CD14-positive monocyte (primary cell): Measurements from ENCODE around the gene ELN. TPM values are rescaled to one million over a fixed set of nuclear protein-coding genes. Genes with fewer than 3 reads are reported as not detected.
A peak's percentile ranks its signal among the peaks of the same experiment; 100 is the strongest.

ENCODE experiments used
- DNase-seq, 3 donors: peaks; one replicate each; pipeline ENCODE4 v3.0.0-alpha.2; 2011 to 2022
- H2AFZ ChIP-seq: 2 replicates; pipeline ENCODE4 v1.6.0; 2012; ENCODE audit warnings: mild to moderate bottlenecking, low read depth, low read length, inconsistent platforms; ENCODE audit not compliant: insufficient read depth, poor library complexity, severe bottlenecking
- H3K27ac ChIP-seq, 2 donors: 1 replicate in 1 of 2; 2 replicates in 1 of 2; pipeline ENCODE4 v1.5.1; 2012 to 2013; ENCODE audit warnings: low read length in 2 of 2, control low read depth in 1 of 2, inconsistent platforms in 1 of 2, low read depth in 1 of 2, mild to moderate bottlenecking in 1 of 2
- H3K27me3 ChIP-seq, 2 donors: one replicate each; pipeline versions ENCODE4 v1.6.0 to v1.6.1; 2011 to 2013; ENCODE audit warnings: low read length in 2 of 2; ENCODE audit not compliant: control insufficient read depth in 2 of 2, insufficient read depth in 2 of 2
- H3K36me3 ChIP-seq, 2 donors: replicated peaks in 1 of 2; 1 replicate in 1 of 2; 2 replicates in 1 of 2; pipeline versions ENCODE4 v1.5.1 to v1.6.1; 2012 to 2013; ENCODE audit warnings: low read length in 2 of 2, control low read depth in 1 of 2, inconsistent platforms in 1 of 2, mild to moderate bottlenecking in 1 of 2; ENCODE audit not compliant: insufficient read depth in 2 of 2, control insufficient read depth in 1 of 2
- H3K4me1 ChIP-seq, 2 donors: 1 replicate in 1 of 2; 2 replicates in 1 of 2; pipeline versions ENCODE4 v1.5.1 to v1.6.1; 2012 to 2013; ENCODE audit warnings: low read length in 2 of 2, control low read depth in 1 of 2, inconsistent platforms in 1 of 2, mild to moderate bottlenecking in 1 of 2, moderate library complexity in 1 of 2; ENCODE audit not compliant: insufficient read depth in 2 of 2, control insufficient read depth in 1 of 2
- H3K4me2 ChIP-seq: replicated peaks from 2 replicates; pipeline ENCODE3; 2012; ENCODE audit warnings: low read length, moderate library complexity, mild to moderate bottlenecking; ENCODE audit not compliant: poor library complexity, severe bottlenecking; ENCODE audit errors: extremely low read depth
- H3K4me3 ChIP-seq, 3 experiments: fragments of 200-600 bp in 1 of 3; sonication (generic) in 1 of 3; replicated peaks in 1 of 3; 1 replicate in 2 of 3; 2 replicates in 1 of 3; pipeline ENCODE4 v1.5.1; 2011 to 2013; ENCODE audit warnings: low read length in 3 of 3, mild to moderate bottlenecking in 3 of 3, control low read depth in 2 of 3, low read depth in 2 of 3, inconsistent platforms in 1 of 3, moderate library complexity in 1 of 3
- H3K79me2 ChIP-seq: 2 replicates; pipeline ENCODE4 v1.6.0; 2012; ENCODE audit warnings: mild to moderate bottlenecking, control low read depth, inconsistent platforms, low read length, moderate library complexity; ENCODE audit not compliant: insufficient read depth
- H3K9ac ChIP-seq: 2 replicates; pipeline ENCODE4 v1.6.0; 2017; ENCODE audit warnings: low read length, mild to moderate bottlenecking; ENCODE audit not compliant: insufficient read depth, poor library complexity, severe bottlenecking
- H3K9me3 ChIP-seq, 2 donors: replicated peaks in 1 of 2; 1 replicate in 1 of 2; 2 replicates in 1 of 2; pipeline versions ENCODE4 v1.5.1 to v1.6.1; 2012 to 2013; ENCODE audit warnings: low read length in 2 of 2, control low read depth in 1 of 2; ENCODE audit not compliant: control insufficient read depth in 1 of 2, insufficient read depth in 1 of 2
- H4K20me1 ChIP-seq: 2 replicates; pipeline ENCODE4 v1.6.0; 2012; ENCODE audit warnings: mild to moderate bottlenecking, low read length, control low read depth, moderate library complexity; ENCODE audit not compliant: insufficient read depth
- H3K27ac Mint-ChIP-seq, 7 donors: one replicate each; pipeline ENCODE4 v1.8.0; 2020; ENCODE audit warnings: mild to moderate bottlenecking in 7 of 7, mixed read lengths in 7 of 7, moderate library complexity in 6 of 7, inconsistent platforms in 2 of 7
- H3K27me3 Mint-ChIP-seq, 3 donors: one replicate each; pipeline ENCODE4 v1.8.0; 2021 to 2022; ENCODE audit warnings: low read depth in 3 of 3, mild to moderate bottlenecking in 3 of 3, mixed read lengths in 3 of 3, moderate library complexity in 3 of 3, inconsistent platforms in 1 of 3
- H3K36me3 Mint-ChIP-seq, 2 donors: one replicate each; pipeline ENCODE4 v1.8.0; 2020; ENCODE audit warnings: mixed read lengths in 2 of 2, inconsistent platforms in 1 of 2, mild to moderate bottlenecking in 1 of 2
- H3K4me1 Mint-ChIP-seq: one replicate; pipeline ENCODE4 v1.8.0; 2020; ENCODE audit warnings: mild to moderate bottlenecking, mixed read lengths
- H3K4me3 Mint-ChIP-seq, 2 donors: one replicate each; pipeline ENCODE4 v1.8.0; 2020; ENCODE audit warnings: mild to moderate bottlenecking in 2 of 2, mixed read lengths in 2 of 2, moderate library complexity in 1 of 2
- H3K9me3 Mint-ChIP-seq, 7 donors: one replicate each; pipeline ENCODE4 v1.8.0; 2020 to 2022; ENCODE audit warnings: mixed read lengths in 7 of 7, mild to moderate bottlenecking in 6 of 7, moderate library complexity in 6 of 7, inconsistent platforms in 2 of 7
- WGBS: methylation state at CpG from one replicate; pipeline ENCODE4 v1.1.5; 2013; ENCODE audit warnings: missing lambda C conversion rate; ENCODE audit not compliant: insufficient coverage; 5-methylcytosine and 5-hydroxymethylcytosine counted together
- intact Hi-C, 2 donors: fragments of 100-400 bp; cut with micrococcal nuclease; formaldehyde crosslinking; loops; one replicate each; pipeline versions ENCODE4 v1.15.0 to v1.15.1; 2023
- polyA plus RNA-seq, 3 donors: library from polyadenylated mRNA; depleted of rRNA in 1 of 3; unstranded in 2 of 3; stranded (reverse) in 1 of 3; fragments of 300-500 nt in 2 of 3; fragments of >200 nt in 1 of 3; fragmentation: Illumina TruSeq in 2 of 3; gene quantifications; 1 replicate in 2 of 3; 2 replicates in 1 of 3; pipeline ENCODE4 v1.2.3, GENCODE V29; 2012 to 2021
- TF ChIP-seq, protein P1 (sequence below): fragments of 200-600 bp; IDR thresholded peaks from one replicate; pipeline ENCODE4 v1.8.0; 2022; ENCODE audit warnings: antibody characterized with exemption, mild to moderate bottlenecking

ELN gene
- polyA plus RNA-seq, 3 donors, result not detected

DNA sequence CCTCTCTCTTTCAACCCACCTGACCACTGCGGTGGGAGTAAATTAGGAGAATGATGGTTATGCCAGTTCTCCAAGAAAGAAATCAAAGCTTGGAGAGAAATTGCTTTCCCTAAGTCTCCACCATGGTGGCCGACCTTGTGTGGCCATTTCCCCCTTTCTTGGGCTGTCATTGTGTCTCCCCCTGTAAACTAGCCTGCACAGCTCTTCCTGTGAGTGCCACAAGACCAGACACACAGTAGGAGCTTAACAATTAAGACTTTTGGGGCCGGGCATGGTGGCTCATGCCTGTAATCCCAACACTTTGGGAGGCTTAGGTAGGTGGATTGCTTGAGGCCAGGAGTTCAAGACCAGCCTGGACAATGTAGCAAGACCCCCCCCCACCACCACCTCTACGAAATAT lies 36.7 kb downstream of the ELN start:
- H3K9me3 ChIP-seq, result no peaks in the 10 kb centered on the region
- peaks cover 0 to 4% of the 10 kb centered on the region in 2 donors for H3K4me1 ChIP-seq
- WGBS, result 88% methylated on average over 1 of the region's 4 CpGs
- DNase-seq, result no peak
- H3K4me2 ChIP-seq, result no peak overlapping the region
- H4K20me1 ChIP-seq, result no peaks in the 10 kb centered on the region
- peaks cover 4 to 5% (median 4%) of the 10 kb centered on the region in 3 donors for H3K27me3 Mint-ChIP-seq
- no peak overlapping the region for H3K9ac ChIP-seq
- no peak overlapping the region for H3K4me3 ChIP-seq
- no peak overlapping the region for H3K4me3 Mint-ChIP-seq
- TF ChIP-seq, protein P1, sequence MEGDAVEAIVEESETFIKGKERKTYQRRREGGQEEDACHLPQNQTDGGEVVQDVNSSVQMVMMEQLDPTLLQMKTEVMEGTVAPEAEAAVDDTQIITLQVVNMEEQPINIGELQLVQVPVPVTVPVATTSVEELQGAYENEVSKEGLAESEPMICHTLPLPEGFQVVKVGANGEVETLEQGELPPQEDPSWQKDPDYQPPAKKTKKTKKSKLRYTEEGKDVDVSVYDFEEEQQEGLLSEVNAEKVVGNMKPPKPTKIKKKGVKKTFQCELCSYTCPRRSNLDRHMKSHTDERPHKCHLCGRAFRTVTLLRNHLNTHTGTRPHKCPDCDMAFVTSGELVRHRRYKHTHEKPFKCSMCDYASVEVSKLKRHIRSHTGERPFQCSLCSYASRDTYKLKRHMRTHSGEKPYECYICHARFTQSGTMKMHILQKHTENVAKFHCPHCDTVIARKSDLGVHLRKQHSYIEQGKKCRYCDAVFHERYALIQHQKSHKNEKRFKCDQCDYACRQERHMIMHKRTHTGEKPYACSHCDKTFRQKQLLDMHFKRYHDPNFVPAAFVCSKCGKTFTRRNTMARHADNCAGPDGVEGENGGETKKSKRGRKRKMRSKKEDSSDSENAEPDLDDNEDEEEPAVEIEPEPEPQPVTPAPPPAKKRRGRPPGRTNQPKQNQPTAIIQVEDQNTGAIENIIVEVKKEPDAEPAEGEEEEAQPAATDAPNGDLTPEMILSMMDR, result no peak
- no peaks in the 10 kb centered on the region for H3K36me3 Mint-ChIP-seq
- no peaks in the 10 kb centered on the region for H3K79me2 ChIP-seq
- intact Hi-C loops, result loop anchor here (5.0 to 10.0 kb wide), 3 partner anchors 118 to 338 kb away; partner anchors contain the start of gene CLIP2 (in 1 of the 2)
- peaks cover 0 to 3% (median 0%) of the 10 kb centered on the region in 7 donors for H3K9me3 Mint-ChIP-seq
- peak overlapping the region in 1 of 7 donors; percentile 24 for H3K27ac Mint-ChIP-seq
- peaks cover 5% of the 10 kb centered on the region for H3K4me1 Mint-ChIP-seq
- no peaks in the 10 kb centered on the region for H3K36me3 ChIP-seq
- no peak overlapping the region for H3K27ac ChIP-seq
- no peaks in the 10 kb centered on the region for H3K27me3 ChIP-seq
- no peak overlapping the region for H2AFZ ChIP-seq

- H3K36me3 Mint-ChIP-seq, result no peaks in the 10 kb centered on the region
- no peaks in the 10 kb centered on the region for H3K79me2 ChIP-seq
- no peak overlapping the region for H3K4me3 Mint-ChIP-seq
- no peak overlapping the region for H3K9ac ChIP-seq
- no peak overlapping the region for H3K4me2 ChIP-seq
- H3K4me1 ChIP-seq, result peaks cover 0 to 4% of the 10 kb centered on the region in 2 donors
- H3K27me3 ChIP-seq, result no peaks in the 10 kb centered on the region
- WGBS, result 97% methylated on average over 3 of the region's 3 CpGs
- H3K4me3 ChIP-seq, result no peak overlapping the region
- peaks cover 2 to 5% (median 4%) of the 10 kb centered on the region in 3 donors for H3K27me3 Mint-ChIP-seq
- H3K9me3 Mint-ChIP-seq, result peaks cover 0 to 5% (median 0%) of the 10 kb centered on the region in 7 donors
- no peak overlapping the region for H3K27ac Mint-ChIP-seq
- intact Hi-C loops, result loop anchor here (5.0 to 10.0 kb wide), 3 partner anchors 116 to 336 kb away; partner anchors contain the start of gene CLIP2 (in 1 of the 2)
- H3K36me3 ChIP-seq, result no peaks in the 10 kb centered on the region
- TF ChIP-seq, protein P1, result no peak
- no peak for DNase-seq
- no peak overlapping the region for H3K27ac ChIP-seq
- no peaks in the 10 kb centered on the region for H4K20me1 ChIP-seq
- H2AFZ ChIP-seq, result no peak overlapping the region
- H3K9me3 ChIP-seq, result no peaks in the 10 kb centered on the region
- H3K4me1 Mint-ChIP-seq, result peaks cover 5% of the 10 kb centered on the region
Measured at GRCh38 chr7:74066626-74067025, 38.7 kb downstream of the ELN start.
